22Rv1 (cell line): ENCODE measurements around the gene PCDHGB2.
"Not testable (repeated sequence)": the region's sequence is repeated elsewhere in the genome, so short reads cannot be mapped to it uniquely, and the experiment has no call there.

Experiments used
- H3K27ac ChIP-seq: fragments of 450-650 bp; 2 replicates; pipeline ENCODE4 v1.5.1; 2017
- CTCF ChIP-seq: fragments of 450-650 bp; IDR thresholded peaks from 2 replicates; pipeline ENCODE4 v1.5.1; 2017; ENCODE audit warnings: mild to moderate bottlenecking
- ZFX ChIP-seq: fragments of 450-650 bp; IDR thresholded peaks from 2 replicates; pipeline ENCODE4 v1.6.1; 2017; ENCODE audit warnings: antibody characterized with exemption, borderline replicate concordance

Gene PCDHGB2

GRCh38 chr5:141366016-141366896 lies 6.5 kb downstream of the PCDHGB2 start:
- H3K27ac ChIP-seq: no peak overlapping the region
- TF ChIP-seq CTCF (no peak), ZFX (no peak)

GRCh38 chr5:141369994-141370848 lies 10.4 kb downstream of the PCDHGB2 start, which contains the start of gene PCDHGB3:
Gene PCDHGB3, plus strand, starts transcription at chr5:141370242. Its CDS starts 153 bp downstream, at chr5:141370395.
- H3K27ac ChIP-seq: no peak within 1 kb of the TSS
- TF ChIP-seq CTCF: peak; percentile 45
- TF ChIP-seq ZFX: no peak

GRCh38 chr5:141371572-141372475 lies 12.0 kb downstream of the PCDHGB2 start:
- TF ChIP-seq CTCF (no peak), ZFX (no peak)
- no peak overlapping the region for H3K27ac ChIP-seq

- TF ChIP-seq CTCF (peak; percentile 80), ZFX (no peak)
Observed at GRCh38 chr5:141373673-141374317, 14.0 kb downstream of the PCDHGB2 start, which contains the start of gene PCDHGA6. Gene PCDHGA6, plus strand, starts transcription at chr5:141373891. Its CDS starts 193 bp downstream, at chr5:141374084.

GRCh38 chr5:141374627-141375026 lies 14.8 kb downstream of the PCDHGB2 start:
- H3K27ac ChIP-seq: no peak overlapping the region
- TF ChIP-seq CTCF (no peak), ZFX (no peak)

More at GRCh38 chr5:141373673-141374317, 14.0 kb downstream of the PCDHGB2 start, which contains the start of gene PCDHGA6:
- H3K27ac ChIP-seq: no peak within 1 kb of the TSS

- H3K27ac ChIP-seq: not testable (repeated sequence)
- peak; percentile 28 for TF ChIP-seq CTCF
Observed at GRCh38 chr5:141375444-141376155, 15.8 kb downstream of the PCDHGB2 start.
